Gastrocnemius medialis (tissue), 4 donors: ENCODE data around the gene CBX8.

Experiments used
- POLR2A ChIP-seq, 2 donors: fragments of 450-650 bp; IDR thresholded peaks; one replicate each; pipeline ENCODE4 v1.6.1; 2017; ENCODE audit warnings: antibody characterized with exemption in 2 of 2, mild to moderate bottlenecking in 2 of 2, moderate library complexity in 2 of 2
- TF ChIP-seq, protein P1 (sequence below), 5 experiments: fragments of 450-650 bp in 3 of 5; fragments of 200-600 bp in 2 of 5; sonication (generic) in 2 of 5; IDR thresholded peaks in 4 of 5; conservative IDR thresholded peaks in 1 of 5; 1 replicate in 4 of 5; 2 replicates in 1 of 5; pipeline ENCODE4 v1.5.1; 2016 to 2019; ENCODE audit warnings: antibody characterized with exemption in 5 of 5, mild to moderate bottlenecking in 3 of 5, moderate library complexity in 3 of 5

DNA sequence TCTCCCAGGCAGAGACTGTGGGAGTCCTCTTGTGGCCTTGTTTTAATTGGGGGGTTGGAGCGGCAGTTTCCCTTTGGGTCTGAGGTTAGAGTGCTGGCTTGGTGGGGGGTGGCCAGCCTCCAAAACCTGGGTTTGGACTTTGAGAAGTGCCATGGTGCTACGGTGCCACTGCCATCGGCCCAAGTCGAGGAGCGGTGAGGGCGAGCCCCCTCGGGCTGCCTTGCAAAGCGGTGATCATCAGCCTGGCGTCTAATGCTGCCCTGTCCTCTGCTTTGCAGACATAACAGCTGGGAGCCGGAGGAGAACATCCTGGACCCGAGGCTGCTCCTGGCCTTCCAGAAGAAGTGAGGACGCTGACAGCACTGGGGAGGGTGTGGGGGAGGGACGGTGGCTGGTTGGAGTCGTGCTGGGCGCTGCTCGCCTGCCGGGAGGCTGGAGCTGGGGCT is 17.8 kb downstream of the CBX8 start:
- TF ChIP-seq, protein P1, sequence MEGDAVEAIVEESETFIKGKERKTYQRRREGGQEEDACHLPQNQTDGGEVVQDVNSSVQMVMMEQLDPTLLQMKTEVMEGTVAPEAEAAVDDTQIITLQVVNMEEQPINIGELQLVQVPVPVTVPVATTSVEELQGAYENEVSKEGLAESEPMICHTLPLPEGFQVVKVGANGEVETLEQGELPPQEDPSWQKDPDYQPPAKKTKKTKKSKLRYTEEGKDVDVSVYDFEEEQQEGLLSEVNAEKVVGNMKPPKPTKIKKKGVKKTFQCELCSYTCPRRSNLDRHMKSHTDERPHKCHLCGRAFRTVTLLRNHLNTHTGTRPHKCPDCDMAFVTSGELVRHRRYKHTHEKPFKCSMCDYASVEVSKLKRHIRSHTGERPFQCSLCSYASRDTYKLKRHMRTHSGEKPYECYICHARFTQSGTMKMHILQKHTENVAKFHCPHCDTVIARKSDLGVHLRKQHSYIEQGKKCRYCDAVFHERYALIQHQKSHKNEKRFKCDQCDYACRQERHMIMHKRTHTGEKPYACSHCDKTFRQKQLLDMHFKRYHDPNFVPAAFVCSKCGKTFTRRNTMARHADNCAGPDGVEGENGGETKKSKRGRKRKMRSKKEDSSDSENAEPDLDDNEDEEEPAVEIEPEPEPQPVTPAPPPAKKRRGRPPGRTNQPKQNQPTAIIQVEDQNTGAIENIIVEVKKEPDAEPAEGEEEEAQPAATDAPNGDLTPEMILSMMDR (IDR thresholded peaks at IDR 0.05 in 4 of 5, conservative IDR thresholded peaks at IDR 0.05 in 1 of 5): no peak
- no peak for TF ChIP-seq POLR2A (IDR thresholded peaks at IDR 0.05)
